Astrocyte (in vitro differentiated cells and primary cell): ENCODE data around the gene PAH.

ENCODE experiments used
- CTCF ChIP-seq: IDR thresholded peaks from 2 replicates; pipeline ENCODE4 v1.5.1; 2011; ENCODE audit warnings: low read depth, mild to moderate bottlenecking, inconsistent platforms, low read length, moderate library complexity; ENCODE audit not compliant: insufficient read depth
- EZH2 ChIP-seq: IDR thresholded peaks from 2 replicates; pipeline ENCODE4 v1.6.1; 2012; ENCODE audit warnings: mild to moderate bottlenecking, low read length, inconsistent platforms; ENCODE audit not compliant: insufficient read depth

GRCh38 chr12:102905229-102905628 is 11.8 kb downstream of the PAH start:
- no peak for TF ChIP-seq CTCF
- no peak for TF ChIP-seq EZH2
